ENCODE results near the gene THSD4. TPM values are rescaled to one million over a fixed set of nuclear protein-coding genes. Genes with fewer than 3 reads are reported as not detected.

The THSD4 gene
- total and polyA plus RNA-seq, 4 donors, result 6.0 to 42.4 (median 18.5) TPM

GRCh38 chr15:71352765-71353164, 237.5 kb downstream of the THSD4 start:
- Histone ChIP-seq H3K9ac (ENCODE audit: insufficient read depth in 1 of 2, low read length in 2 of 2) (no peak overlapping the region), H3K27ac (ENCODE audit: low read depth in 1 of 2, low read length in 1 of 2) (no peak overlapping the region), H3K4me3 (no peak overlapping the region), H3K36me3 (ENCODE audit: control insufficient read depth in 4 of 4, insufficient read depth in 4 of 4, low read length in 4 of 4) (no peaks in the 10 kb centered on the region), H3K27me3 (ENCODE audit: control insufficient read depth in 3 of 3, insufficient read depth in 3 of 3, low read length in 2 of 3) (no peaks in the 10 kb centered on the region), H3K4me1 (ENCODE audit: control insufficient read depth in 5 of 5, insufficient read depth in 5 of 5, low read length in 5 of 5) (peaks cover 14 to 48% (median 22%) of the 10 kb centered on the region in 5 donors), H3K9me3 (ENCODE audit: control insufficient read depth in 4 of 4, insufficient read depth in 3 of 4, low read length in 3 of 4) (no peaks in the 10 kb centered on the region)
- ATAC-seq (ENCODE audit: insufficient read depth, low FRiP score), result no peak
- no peak for TF ChIP-seq CTCF (IDR thresholded peaks at IDR 0.05; ENCODE audit: control extremely low read depth, extremely low read depth)
- 67 to 84% methylated on average over 6 of the region's 6 CpGs for WGBS, 2 donors
- no peak for DNase-seq

GRCh38 chr15:71353171-71353570, 237.9 kb downstream of the THSD4 start:
- Histone ChIP-seq H3K27ac (ENCODE audit: low read depth in 1 of 2, low read length in 1 of 2) (no peak overlapping the region), H3K4me3 (no peak overlapping the region), H3K9ac (ENCODE audit: insufficient read depth in 1 of 2, low read length in 2 of 2) (no peak overlapping the region), H3K27me3 (ENCODE audit: control insufficient read depth in 3 of 3, insufficient read depth in 3 of 3, low read length in 2 of 3) (no peaks in the 10 kb centered on the region), H3K4me1 (ENCODE audit: control insufficient read depth in 5 of 5, insufficient read depth in 5 of 5, low read length in 5 of 5) (peaks cover 14 to 52% (median 26%) of the 10 kb centered on the region in 5 donors), H3K9me3 (ENCODE audit: control insufficient read depth in 4 of 4, insufficient read depth in 3 of 4, low read length in 3 of 4) (no peaks in the 10 kb centered on the region), H3K36me3 (ENCODE audit: control insufficient read depth in 4 of 4, insufficient read depth in 4 of 4, low read length in 4 of 4) (no peaks in the 10 kb centered on the region)
- DNase-seq (peak in 2 of 3 donors; percentile 74 to 83), ATAC-seq (ENCODE audit: insufficient read depth, low FRiP score) (no peak)
- 90 to 91% methylated on average over 2 of the region's 2 CpGs for WGBS, 2 donors
- TF ChIP-seq CTCF (IDR thresholded peaks at IDR 0.05; ENCODE audit: control extremely low read depth, extremely low read depth), result no peak

- H3K9me3 ChIP-seq (ENCODE audit: control insufficient read depth in 4 of 4, insufficient read depth in 3 of 4, low read length in 3 of 4), result no peaks in the 10 kb centered on the region
- no peak for TF ChIP-seq CTCF (IDR thresholded peaks at IDR 0.05; ENCODE audit: control extremely low read depth, extremely low read depth)
- WGBS, 2 donors, result 93 to 96% methylated on average over 3 of the region's 3 CpGs
- H3K27me3 ChIP-seq (ENCODE audit: control insufficient read depth in 3 of 3, insufficient read depth in 3 of 3, low read length in 2 of 3), result no peaks in the 10 kb centered on the region
- no peak for DNase-seq
- H3K4me1 ChIP-seq (ENCODE audit: control insufficient read depth in 5 of 5, insufficient read depth in 5 of 5, low read length in 5 of 5), result peaks cover 14 to 53% (median 31%) of the 10 kb centered on the region in 5 donors
- H3K4me3 ChIP-seq, result no peak overlapping the region
- no peak for ATAC-seq (ENCODE audit: insufficient read depth, low FRiP score)
- H3K36me3 ChIP-seq (ENCODE audit: control insufficient read depth in 4 of 4, insufficient read depth in 4 of 4, low read length in 4 of 4), result no peaks in the 10 kb centered on the region
- no peak overlapping the region for H3K9ac ChIP-seq (ENCODE audit: insufficient read depth in 1 of 2, low read length in 2 of 2)
- no peak overlapping the region for H3K27ac ChIP-seq (ENCODE audit: low read depth in 1 of 2, low read length in 1 of 2)
These were observed 240.0 kb downstream of the THSD4 start for GRCh38 chr15:71355268-71355667.

- ATAC-seq (ENCODE audit: insufficient read depth, low FRiP score) (peak; percentile 19), DNase-seq (peak; percentile 89 to 95 (median 93))
- no peak overlapping the region for H3K27ac ChIP-seq (ENCODE audit: low read depth in 1 of 2, low read length in 1 of 2)
- H3K4me1 ChIP-seq (ENCODE audit: control insufficient read depth in 5 of 5, insufficient read depth in 5 of 5, low read length in 5 of 5), result peaks cover 6 to 47% (median 25%) of the 10 kb centered on the region in 5 donors
- H3K9ac ChIP-seq (ENCODE audit: insufficient read depth in 1 of 2, low read length in 2 of 2), result no peak overlapping the region
- TF ChIP-seq CTCF (IDR thresholded peaks at IDR 0.05; ENCODE audit: control extremely low read depth, extremely low read depth), result no peak
- WGBS, 2 donors, result 37 to 51% methylated on average over 9 of the region's 9 CpGs
- no peak overlapping the region for H3K4me3 ChIP-seq
- no peaks in the 10 kb centered on the region for H3K9me3 ChIP-seq (ENCODE audit: control insufficient read depth in 4 of 4, insufficient read depth in 3 of 4, low read length in 3 of 4)
- H3K36me3 ChIP-seq (ENCODE audit: control insufficient read depth in 4 of 4, insufficient read depth in 4 of 4, low read length in 4 of 4), result no peaks in the 10 kb centered on the region
- no peaks in the 10 kb centered on the region for H3K27me3 ChIP-seq (ENCODE audit: control insufficient read depth in 3 of 3, insufficient read depth in 3 of 3, low read length in 2 of 3)
These were observed 242.1 kb downstream of the THSD4 start for GRCh38 chr15:71357321-71357732.

Data from lung (tissue), 12 donors.